HFFc6 (cell line): Measurements from ENCODE around the gene PIAS4. TPM values are rescaled to one million over a fixed set of nuclear protein-coding genes. Genes with fewer than 3 reads are reported as not detected.

Experiments used
- DNase-seq: peaks from one replicate; pipeline ENCODE4 v3.0.0-alpha.2; 2018
- H3K27ac Mint-ChIP-seq: 2 replicates; pipeline ENCODE4 v1.8.0; 2020; ENCODE audit warnings: mild to moderate bottlenecking, mixed read lengths
- H3K27me3 Mint-ChIP-seq: 2 replicates; pipeline ENCODE4 v1.8.0; 2021; ENCODE audit warnings: mild to moderate bottlenecking, moderate library complexity, mixed read lengths; ENCODE audit not compliant: insufficient read depth
- H3K36me3 Mint-ChIP-seq: 2 replicates; pipeline ENCODE4 v1.8.0; 2021; ENCODE audit warnings: low read depth, mixed read lengths
- H3K4me1 Mint-ChIP-seq: 2 replicates; pipeline ENCODE4 v1.8.0; 2020; ENCODE audit warnings: low read depth, mixed read lengths
- H3K4me3 Mint-ChIP-seq: 2 replicates; pipeline ENCODE4 v1.8.0; 2020; ENCODE audit warnings: mild to moderate bottlenecking, moderate library complexity, mixed read lengths
- H3K9me3 Mint-ChIP-seq: 2 replicates; pipeline ENCODE4 v1.8.0; 2020; ENCODE audit warnings: mild to moderate bottlenecking, mixed read lengths
- total RNA-seq, 6 experiments: library from RNA; stranded (reverse); fragmentation: NEBNext Ultra II Directional; extraction: Animal tissue kit (Norgen Biotek cat#: 25700); gene quantifications; 2 replicates in 1 of 6; 3 replicates in 5 of 6; pipeline ENCODE4 v1.2.3, GENCODE V29; 2021
- TF ChIP-seq, protein P1 (sequence below): fragments of 200-600 bp; sonication (generic); IDR thresholded peaks from 2 replicates; pipeline ENCODE4 v1.5.0; 2021; ENCODE audit warnings: antibody characterized with exemption, mild to moderate bottlenecking

PIAS4 gene
- total RNA-seq, 6 experiments from 2014 or later = 20.0 to 26.0 (median 23.3) TPM

DNA sequence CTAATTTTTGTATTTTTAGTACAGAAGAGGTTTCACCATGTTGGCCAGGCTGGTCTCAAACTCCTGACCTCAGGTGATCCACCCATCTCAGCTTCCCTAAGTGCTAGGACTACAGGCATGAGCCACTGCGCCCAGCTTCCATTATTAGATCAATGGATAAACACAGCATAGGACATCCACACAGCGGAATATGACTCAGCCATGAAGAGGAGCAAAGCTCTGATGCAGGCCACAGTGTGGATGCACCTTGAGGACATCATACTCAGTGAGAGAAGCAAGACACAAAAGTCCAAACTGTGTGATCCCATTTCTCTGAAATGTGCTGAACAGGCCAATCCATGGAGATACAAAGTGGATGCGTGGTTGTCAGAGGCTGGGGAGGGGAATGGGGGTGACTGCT, 64.1 kb downstream of the PIAS4 start:
- Mint-ChIP-seq H3K4me3 (no peak overlapping the region), H3K27ac (no peak overlapping the region), H3K36me3 (no peaks in the 10 kb centered on the region), H3K9me3 (no peaks in the 10 kb centered on the region), H3K4me1 (peaks cover 6% of the 10 kb centered on the region; the same call in 1 of the 2 replicates), H3K27me3 (peaks cover 2% of the 10 kb centered on the region)
- TF ChIP-seq, protein P1, sequence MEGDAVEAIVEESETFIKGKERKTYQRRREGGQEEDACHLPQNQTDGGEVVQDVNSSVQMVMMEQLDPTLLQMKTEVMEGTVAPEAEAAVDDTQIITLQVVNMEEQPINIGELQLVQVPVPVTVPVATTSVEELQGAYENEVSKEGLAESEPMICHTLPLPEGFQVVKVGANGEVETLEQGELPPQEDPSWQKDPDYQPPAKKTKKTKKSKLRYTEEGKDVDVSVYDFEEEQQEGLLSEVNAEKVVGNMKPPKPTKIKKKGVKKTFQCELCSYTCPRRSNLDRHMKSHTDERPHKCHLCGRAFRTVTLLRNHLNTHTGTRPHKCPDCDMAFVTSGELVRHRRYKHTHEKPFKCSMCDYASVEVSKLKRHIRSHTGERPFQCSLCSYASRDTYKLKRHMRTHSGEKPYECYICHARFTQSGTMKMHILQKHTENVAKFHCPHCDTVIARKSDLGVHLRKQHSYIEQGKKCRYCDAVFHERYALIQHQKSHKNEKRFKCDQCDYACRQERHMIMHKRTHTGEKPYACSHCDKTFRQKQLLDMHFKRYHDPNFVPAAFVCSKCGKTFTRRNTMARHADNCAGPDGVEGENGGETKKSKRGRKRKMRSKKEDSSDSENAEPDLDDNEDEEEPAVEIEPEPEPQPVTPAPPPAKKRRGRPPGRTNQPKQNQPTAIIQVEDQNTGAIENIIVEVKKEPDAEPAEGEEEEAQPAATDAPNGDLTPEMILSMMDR = no peak
- DNase-seq = no peak

DNA sequence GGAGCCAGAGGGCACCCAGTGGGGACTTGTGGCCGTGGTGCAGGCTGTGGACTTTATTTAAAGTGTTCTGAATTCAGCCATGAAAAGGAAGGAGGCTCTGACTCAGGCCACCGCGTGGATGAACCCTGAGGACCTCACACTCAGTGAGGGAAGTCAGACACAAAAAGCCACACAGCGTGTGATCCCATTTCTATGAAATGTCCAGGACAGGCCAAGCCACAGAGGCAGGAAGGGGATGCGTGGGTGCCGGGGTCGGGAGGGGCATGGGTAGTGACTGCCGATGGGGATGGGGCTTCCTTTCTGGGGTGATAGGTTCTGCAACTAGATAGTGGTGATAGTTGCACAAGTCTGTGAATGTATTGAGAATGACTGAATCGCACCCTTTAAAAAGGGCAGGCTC, 67.8 kb downstream of the PIAS4 start:
- no peak overlapping the region for H3K4me3 Mint-ChIP-seq
- H3K27ac Mint-ChIP-seq = no peak overlapping the region
- H3K9me3 Mint-ChIP-seq = no peaks in the 10 kb centered on the region
- H3K27me3 Mint-ChIP-seq = peaks cover 1% of the 10 kb centered on the region; the same call in 1 of the 2 replicates
- no peak for DNase-seq
- no peaks in the 10 kb centered on the region for H3K36me3 Mint-ChIP-seq
- TF ChIP-seq, protein P1 = no peak
- no peaks in the 10 kb centered on the region for H3K4me1 Mint-ChIP-seq

DNA sequence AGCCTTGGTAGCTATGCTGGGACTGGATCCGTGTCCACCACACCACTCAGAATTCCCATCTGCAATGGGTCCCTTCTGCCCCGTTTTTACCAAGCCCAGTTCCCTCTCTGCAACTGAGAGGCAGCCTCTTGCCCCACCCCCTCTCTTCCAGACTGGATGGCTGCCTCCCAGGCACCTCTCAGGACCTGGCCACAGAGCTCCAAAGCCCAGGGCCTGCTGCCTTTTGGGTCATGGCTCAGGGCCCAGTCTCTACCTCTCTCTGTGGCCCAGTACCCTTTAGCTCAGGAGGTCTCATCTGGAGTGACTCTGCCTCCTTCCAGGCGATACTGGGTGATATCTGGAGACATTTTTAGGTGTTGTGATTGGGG, 69.5 kb downstream of the PIAS4 start:
- Mint-ChIP-seq H3K4me3 (no peak overlapping the region), H3K4me1 (no peaks in the 10 kb centered on the region), H3K27ac (no peak overlapping the region), H3K36me3 (no peaks in the 10 kb centered on the region), H3K9me3 (no peaks in the 10 kb centered on the region), H3K27me3 (peaks cover 3% of the 10 kb centered on the region)
- DNase-seq = no peak
- TF ChIP-seq, protein P1 = no peak

DNA sequence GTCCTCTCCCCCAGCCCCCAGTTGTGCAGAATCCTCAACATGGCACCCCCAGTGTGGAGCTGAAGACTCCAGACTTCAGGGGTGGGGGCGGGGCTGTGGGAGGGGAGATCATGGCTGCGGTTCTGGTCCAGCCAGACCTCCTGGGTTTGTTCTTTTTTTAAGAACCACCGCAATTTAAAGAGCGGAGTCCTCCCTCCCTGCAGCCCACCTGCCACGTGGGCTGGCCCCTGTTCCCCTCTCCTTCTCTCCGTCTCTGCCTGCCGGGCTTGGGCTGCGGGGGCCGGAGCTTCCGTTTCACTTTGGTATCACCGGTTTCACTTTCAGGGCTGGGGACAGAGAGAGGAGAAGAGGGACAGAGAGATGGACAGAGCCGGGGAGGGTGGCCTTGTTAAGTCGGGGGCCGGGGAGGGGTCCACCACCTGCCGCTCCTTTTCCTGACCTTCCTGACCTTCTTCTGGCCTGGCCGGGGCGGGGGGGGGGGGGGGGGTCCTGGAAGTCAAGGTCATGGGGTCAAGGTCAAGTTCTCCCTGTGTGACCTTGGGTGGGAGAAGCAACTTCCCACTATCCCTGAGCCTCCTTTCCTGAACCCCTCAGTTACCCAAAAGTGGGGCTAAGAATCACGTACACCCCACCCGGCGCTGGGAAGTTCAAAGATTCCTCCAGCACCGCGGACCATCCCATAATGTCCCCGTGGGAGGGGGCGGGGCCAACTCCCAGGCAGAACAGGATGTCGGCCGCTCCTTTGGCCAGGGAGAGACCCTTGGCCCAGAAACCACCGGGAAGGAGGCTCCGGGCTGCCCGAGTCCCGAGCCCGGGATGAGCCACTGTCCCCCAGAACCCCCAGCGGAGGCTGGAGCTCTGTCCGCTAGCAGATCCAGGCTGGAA, 70.5 kb downstream of the PIAS4 start:
- Mint-ChIP-seq H3K27ac (peak overlapping the region; percentile 55; the same call in 1 of the 2 replicates), H3K9me3 (no peaks in the 10 kb centered on the region), H3K27me3 (peaks cover 4% of the 10 kb centered on the region), H3K4me1 (no peaks in the 10 kb centered on the region), H3K36me3 (no peaks in the 10 kb centered on the region), H3K4me3 (peak overlapping the region; percentile 84)
- TF ChIP-seq, protein P1 = no peak
- no peak for DNase-seq

DNA sequence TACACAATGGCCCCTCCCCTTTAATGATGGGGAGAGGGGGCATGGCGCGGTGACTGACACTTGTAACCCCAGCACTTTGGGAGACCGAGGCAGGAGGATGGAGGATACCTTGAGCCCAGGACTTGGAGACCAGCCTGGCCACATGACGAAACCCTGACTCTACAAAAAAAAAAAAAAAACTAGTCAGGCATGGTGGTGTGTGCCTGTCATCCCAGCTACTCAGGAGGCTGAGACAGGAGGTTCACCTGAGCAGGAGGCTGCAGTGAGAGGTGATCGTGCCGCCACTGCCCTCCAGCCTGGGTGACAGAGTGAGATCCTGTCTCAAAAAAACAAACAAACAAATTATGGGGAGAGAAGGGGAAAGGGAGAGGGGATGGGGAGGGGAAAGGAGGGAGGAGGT, 72.9 kb downstream of the PIAS4 start:
- Mint-ChIP-seq H3K36me3 (no peaks in the 10 kb centered on the region), H3K4me1 (no peaks in the 10 kb centered on the region), H3K4me3 (no peak overlapping the region), H3K9me3 (no peaks in the 10 kb centered on the region), H3K27me3 (peaks cover 4% of the 10 kb centered on the region), H3K27ac (no peak overlapping the region)
- TF ChIP-seq, protein P1 = no peak
- no peak for DNase-seq
